Measurements from ENCODE around the gene DNAJB4. TPM values are rescaled to one million over a fixed set of nuclear protein-coding genes. Genes with fewer than 3 reads are reported as not detected.

DNAJB4 gene
- total RNA-seq, 1 experiment from 2014 or later: 28.5 TPM

DNA sequence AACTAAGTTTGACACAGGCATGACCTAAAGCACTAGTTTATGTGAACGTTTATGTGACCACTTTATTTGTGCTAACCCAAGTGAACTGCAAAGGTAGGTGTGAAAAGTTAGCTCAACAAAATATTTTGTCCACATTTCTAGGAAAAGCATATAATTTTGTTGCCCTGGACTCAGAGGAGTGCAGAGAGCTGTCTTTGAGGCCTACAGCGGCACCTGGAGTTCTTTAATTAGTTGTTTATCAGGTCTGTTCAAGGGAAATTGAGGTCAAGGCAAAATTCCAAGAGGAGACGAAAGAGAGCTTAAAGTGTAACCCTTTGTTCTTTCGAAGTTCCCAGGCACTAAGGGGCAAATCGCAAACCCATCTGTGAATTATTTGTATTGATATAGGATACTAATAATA is 42.4 kb downstream of the DNAJB4 start:
- DNase-seq (ENCODE audit: unreplicated experiment): no peak
- Mint-ChIP-seq H3K36me3 (ENCODE audit: insufficient read depth, unreplicated experiment) (peaks cover 4% of the 10 kb centered on the region), H3K4me3 (ENCODE audit: unreplicated experiment) (no peak overlapping the region), H3K27ac (ENCODE audit: low read depth, unreplicated experiment) (no peak overlapping the region), H3K9me3 (ENCODE audit: unreplicated experiment) (no peaks in the 10 kb centered on the region), H3K27me3 (ENCODE audit: insufficient read depth, unreplicated experiment) (no peaks in the 10 kb centered on the region), H3K4me1 (ENCODE audit: insufficient read depth, unreplicated experiment) (no peaks in the 10 kb centered on the region)
- TF ChIP-seq, protein P1, sequence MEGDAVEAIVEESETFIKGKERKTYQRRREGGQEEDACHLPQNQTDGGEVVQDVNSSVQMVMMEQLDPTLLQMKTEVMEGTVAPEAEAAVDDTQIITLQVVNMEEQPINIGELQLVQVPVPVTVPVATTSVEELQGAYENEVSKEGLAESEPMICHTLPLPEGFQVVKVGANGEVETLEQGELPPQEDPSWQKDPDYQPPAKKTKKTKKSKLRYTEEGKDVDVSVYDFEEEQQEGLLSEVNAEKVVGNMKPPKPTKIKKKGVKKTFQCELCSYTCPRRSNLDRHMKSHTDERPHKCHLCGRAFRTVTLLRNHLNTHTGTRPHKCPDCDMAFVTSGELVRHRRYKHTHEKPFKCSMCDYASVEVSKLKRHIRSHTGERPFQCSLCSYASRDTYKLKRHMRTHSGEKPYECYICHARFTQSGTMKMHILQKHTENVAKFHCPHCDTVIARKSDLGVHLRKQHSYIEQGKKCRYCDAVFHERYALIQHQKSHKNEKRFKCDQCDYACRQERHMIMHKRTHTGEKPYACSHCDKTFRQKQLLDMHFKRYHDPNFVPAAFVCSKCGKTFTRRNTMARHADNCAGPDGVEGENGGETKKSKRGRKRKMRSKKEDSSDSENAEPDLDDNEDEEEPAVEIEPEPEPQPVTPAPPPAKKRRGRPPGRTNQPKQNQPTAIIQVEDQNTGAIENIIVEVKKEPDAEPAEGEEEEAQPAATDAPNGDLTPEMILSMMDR (IDR thresholded peaks at IDR 0.05; ENCODE audit: unreplicated experiment): no peak
- intact Hi-C loops (cut with micrococcal nuclease): no loop called here
- POLR2A ChIA-PET: interaction anchor here (0.6 to 1.2 kb wide), 4 partner anchors 8 to 116 kb away, joined by 3 to 4 read pairs (median 3); no protein-coding TSS in a partner anchor
- CTCF ChIA-PET: interaction anchor here (0.9 to 1.3 kb wide), 2 partner anchors 13 to 32 kb away, joined by 3 to 5 read pairs; no protein-coding TSS in a partner anchor
- no TSS peak for BruUV-seq (replicated peaks)

DNA sequence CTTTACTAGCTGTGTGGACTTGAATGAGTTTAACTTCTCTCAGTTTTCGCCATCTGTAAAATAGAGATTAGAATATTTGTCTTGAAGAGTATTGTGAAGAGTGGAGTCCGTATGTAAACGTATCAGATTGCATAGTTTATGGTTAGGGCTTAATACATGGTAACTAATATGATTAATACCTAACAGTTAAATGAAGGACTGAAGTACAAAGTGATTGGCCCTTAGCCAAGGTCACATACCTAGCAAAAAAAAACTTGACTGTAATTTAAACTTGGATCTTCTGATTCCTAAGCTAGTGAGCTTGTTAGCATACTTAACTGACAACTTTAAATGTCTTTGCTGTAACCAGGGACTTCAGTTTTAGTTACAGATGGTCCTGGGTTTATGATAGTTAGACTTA is 42.9 kb downstream of the DNAJB4 start:
- intact Hi-C loops (cut with micrococcal nuclease): no loop called here
- DNase-seq (ENCODE audit: unreplicated experiment): no peak
- BruUV-seq (replicated peaks): no TSS peak

DNA sequence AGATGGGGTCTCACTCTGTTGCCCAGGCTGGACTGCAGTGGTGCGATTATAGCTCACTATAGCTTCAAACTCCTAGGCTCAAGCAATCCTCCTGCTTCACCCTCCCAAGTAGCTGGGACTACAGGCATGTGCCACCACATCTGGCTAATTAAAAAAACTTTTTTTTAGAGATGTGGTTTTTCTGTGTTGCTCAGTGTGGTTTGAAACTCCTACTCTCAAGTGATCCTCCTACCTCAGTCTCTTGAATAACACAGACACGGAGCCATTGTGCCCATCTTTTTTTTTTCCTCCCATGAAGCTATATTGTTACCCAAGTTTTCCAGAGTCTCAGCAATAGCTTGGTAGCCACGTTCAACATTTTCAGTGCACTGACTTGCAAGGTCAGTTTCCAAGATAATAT is 43.7 kb downstream of the DNAJB4 start:
- no peak for DNase-seq (ENCODE audit: unreplicated experiment)
- Mint-ChIP-seq H3K4me1 (ENCODE audit: insufficient read depth, unreplicated experiment) (no peaks in the 10 kb centered on the region), H3K27ac (ENCODE audit: low read depth, unreplicated experiment) (no peak overlapping the region), H3K4me3 (ENCODE audit: unreplicated experiment) (no peak overlapping the region), H3K9me3 (ENCODE audit: unreplicated experiment) (no peaks in the 10 kb centered on the region), H3K36me3 (ENCODE audit: insufficient read depth, unreplicated experiment) (peaks cover 4% of the 10 kb centered on the region), H3K27me3 (ENCODE audit: insufficient read depth, unreplicated experiment) (no peaks in the 10 kb centered on the region)
- intact Hi-C loops (cut with micrococcal nuclease): no loop called here
- ChIA-PET POLR2A (interaction anchor here (1.2 kb wide), 2 partner anchors 8 to 15 kb away, joined by 3 to 9 read pairs; no protein-coding TSS in a partner anchor), CTCF (interaction anchor here (0.6 to 1.2 kb wide), 4 partner anchors 39 to 99 kb away, joined by 3 to 5 read pairs (median 4); no protein-coding TSS in a partner anchor)
- no TSS peak for BruUV-seq (replicated peaks)
- TF ChIP-seq, protein P1 (IDR thresholded peaks at IDR 0.05; ENCODE audit: unreplicated experiment): no peak

More for the DNA sequence above, 42.9 kb downstream of the DNAJB4 start:
- H3K9me3 Mint-ChIP-seq (ENCODE audit: unreplicated experiment): no peaks in the 10 kb centered on the region
- TF ChIP-seq, protein P1 (IDR thresholded peaks at IDR 0.05; ENCODE audit: unreplicated experiment): no peak
- peaks cover 4% of the 10 kb centered on the region for H3K36me3 Mint-ChIP-seq (ENCODE audit: insufficient read depth, unreplicated experiment)
- no peak overlapping the region for H3K27ac Mint-ChIP-seq (ENCODE audit: low read depth, unreplicated experiment)
- H3K4me1 Mint-ChIP-seq (ENCODE audit: insufficient read depth, unreplicated experiment): no peaks in the 10 kb centered on the region
- no peak overlapping the region for H3K4me3 Mint-ChIP-seq (ENCODE audit: unreplicated experiment)
- ChIA-PET CTCF (interaction anchor here (0.9 to 1.3 kb wide), 3 partner anchors 14 to 40 kb away, joined by 3 to 5 read pairs (median 4); no protein-coding TSS in a partner anchor), POLR2A (interaction anchor here (0.6 to 1.2 kb wide), 4 partner anchors 9 to 116 kb away, joined by 3 to 9 read pairs (median 4); no protein-coding TSS in a partner anchor)
- no peaks in the 10 kb centered on the region for H3K27me3 Mint-ChIP-seq (ENCODE audit: insufficient read depth, unreplicated experiment)

DNA sequence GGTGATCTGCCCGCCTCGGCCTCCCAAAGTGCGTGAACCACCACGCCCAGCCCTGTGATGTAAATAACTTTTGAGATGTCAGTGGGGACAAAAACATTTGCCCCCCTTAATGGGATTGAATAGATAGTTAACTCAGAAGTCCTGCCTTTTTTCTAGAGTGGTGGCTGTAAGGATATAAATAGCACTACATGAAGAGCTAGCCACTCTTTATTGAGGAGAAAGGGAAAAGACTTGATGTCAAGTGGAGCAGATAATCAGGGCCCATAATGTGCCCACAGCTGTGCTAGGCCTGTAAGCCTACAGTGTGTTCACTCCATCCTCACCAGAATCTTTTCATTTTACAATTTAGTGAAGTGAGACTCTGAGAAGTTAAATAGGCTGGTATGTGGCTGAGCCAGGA is 44.7 kb downstream of the DNAJB4 start:
- DNase-seq (ENCODE audit: unreplicated experiment): no peak
- Mint-ChIP-seq H3K9me3 (ENCODE audit: unreplicated experiment) (no peaks in the 10 kb centered on the region), H3K4me3 (ENCODE audit: unreplicated experiment) (no peak overlapping the region), H3K27me3 (ENCODE audit: insufficient read depth, unreplicated experiment) (no peaks in the 10 kb centered on the region), H3K36me3 (ENCODE audit: insufficient read depth, unreplicated experiment) (peaks cover 4% of the 10 kb centered on the region), H3K4me1 (ENCODE audit: insufficient read depth, unreplicated experiment) (no peaks in the 10 kb centered on the region), H3K27ac (ENCODE audit: low read depth, unreplicated experiment) (no peak overlapping the region)
- ChIA-PET CTCF (no interaction called here), POLR2A (no interaction called here)
- BruUV-seq (replicated peaks): no TSS peak
- TF ChIP-seq, protein P1 (IDR thresholded peaks at IDR 0.05; ENCODE audit: unreplicated experiment): no peak
- intact Hi-C loops (cut with micrococcal nuclease): no loop called here
